SK-N-MC (cell line): Measurements from ENCODE around the gene EXTL1.

ENCODE experiments used
- EZH2 ChIP-seq: fragments of 200-600 bp; sonication (generic); IDR thresholded peaks from one replicate; pipeline ENCODE4 v1.6.1; 2017; ENCODE audit warnings: antibody characterized with exemption
- POLR2AphosphoS5 ChIP-seq: IDR thresholded peaks from 2 replicates; pipeline ENCODE4 v1.6.1; 2012; ENCODE audit warnings: mild to moderate bottlenecking, low read depth, low read length, borderline replicate concordance

- TF ChIP-seq EZH2, result no peak
- TF ChIP-seq POLR2AphosphoS5, result no peak
Measured at GRCh38 chr1:26038477-26038876, 16.9 kb downstream of the EXTL1 start.
